ENCODE data around the gene GMEB2. TPM values are rescaled to one million over a fixed set of nuclear protein-coding genes. Genes with fewer than 3 reads are reported as not detected.
"Not testable (repeated sequence)": the region's sequence is repeated elsewhere in the genome, so short reads cannot be mapped to it uniquely, and the experiment has no call there.

Gene GMEB2
- total RNA-seq, 8 experiments from 2014 or later = 5.6 to 11.8 (median 8.4) TPM

- WGBS, 10 experiments = 80 to 95% (median 92%) methylated on average over 3 to 13 of the region's 61 CpGs; no CpG with 5 or more reads in 3 of the 10 experiments
- Histone ChIP-seq H3K4me3 (no peak overlapping the region), H3K4me1 (replicated peaks in 1 of 2) (no peaks in the 10 kb centered on the region), H3K27ac (no peak overlapping the region)
- in situ Hi-C loops (cut with MboI; ENCODE audit: low pct_unique_long_range_greater_than_20kb in 2 of 9, low sequenced_read_pairs in 9 of 9, unreplicated experiment in 9 of 9) = no loop called here
- ATAC-seq (replicated peaks in 6 of 8) = no peak
These were observed 61.7 kb downstream of the GMEB2 start for GRCh38 chr20:63565021-63565698.

- Histone ChIP-seq H3K27ac (no peak overlapping the region), H3K4me3 (no peak overlapping the region), H3K4me1 (replicated peaks in 1 of 2) (no peaks in the 10 kb centered on the region)
- ATAC-seq (replicated peaks in 6 of 8) = no peak
- 80 to 100% (median 91%) methylated on average over 4 to 7 of the region's 62 CpGs; no CpG with 5 or more reads in 6 of the 10 experiments for WGBS, 10 experiments
- in situ Hi-C loops (cut with MboI; ENCODE audit: low pct_unique_long_range_greater_than_20kb in 2 of 9, low sequenced_read_pairs in 9 of 9, unreplicated experiment in 9 of 9) = no loop called here
These were observed 62.7 kb downstream of the GMEB2 start for GRCh38 chr20:63564036-63564810.

- H3K4me3 ChIP-seq = no peak overlapping the region
- 90 to 94% (median 91%) methylated on average over 2 to 8 of the region's 55 CpGs; no CpG with 5 or more reads in 7 of the 10 experiments for WGBS, 10 experiments
- in situ Hi-C loops (cut with MboI; ENCODE audit: low pct_unique_long_range_greater_than_20kb in 2 of 9, low sequenced_read_pairs in 9 of 9, unreplicated experiment in 9 of 9) = no loop called here
- H3K4me1 ChIP-seq (replicated peaks in 1 of 2) = no peaks in the 10 kb centered on the region
- no peak overlapping the region for H3K27ac ChIP-seq
- no peak for ATAC-seq (replicated peaks in 6 of 8)
These were observed 63.5 kb downstream of the GMEB2 start for GRCh38 chr20:63563225-63563935.

GRCh38 chr20:63562461-63563224, 64.3 kb downstream of the GMEB2 start:
- Histone ChIP-seq H3K4me3 (no peak overlapping the region), H3K27ac (no peak overlapping the region), H3K4me1 (replicated peaks in 1 of 2) (no peaks in the 10 kb centered on the region)
- in situ Hi-C loops (cut with MboI; ENCODE audit: low pct_unique_long_range_greater_than_20kb in 2 of 9, low sequenced_read_pairs in 9 of 9, unreplicated experiment in 9 of 9) = no loop called here
- 86 to 89% methylated on average over 12 to 13 of the region's 54 CpGs; no CpG with 5 or more reads in 8 of the 10 experiments for WGBS, 10 experiments
- ATAC-seq (replicated peaks in 6 of 8) = no peak

- Histone ChIP-seq H3K4me1 (replicated peaks in 1 of 2) (peaks cover 2 to 7% of the 10 kb centered on the region in 2 donors), H3K27ac (no peak overlapping the region), H3K4me3 (no peak overlapping the region)
- in situ Hi-C loops (cut with MboI; ENCODE audit: low pct_unique_long_range_greater_than_20kb in 2 of 9, low sequenced_read_pairs in 9 of 9, unreplicated experiment in 9 of 9) = no loop called here
- no peak for ATAC-seq (replicated peaks in 6 of 8)
- 82 to 100% methylated on average over 1 to 6 of the region's 36 CpGs; no CpG with 5 or more reads in 8 of the 10 experiments for WGBS, 10 experiments
These were observed 65.1 kb downstream of the GMEB2 start for GRCh38 chr20:63561624-63562396.

GRCh38 chr20:63560856-63561609, 65.9 kb downstream of the GMEB2 start:
- in situ Hi-C loops (cut with MboI; ENCODE audit: low pct_unique_long_range_greater_than_20kb in 2 of 9, low sequenced_read_pairs in 9 of 9, unreplicated experiment in 9 of 9) = no loop called here
- no peak overlapping the region for H3K27ac ChIP-seq
- peaks cover 3 to 10% of the 10 kb centered on the region in 2 donors for H3K4me1 ChIP-seq (replicated peaks in 1 of 2)
- no peak overlapping the region for H3K4me3 ChIP-seq
- ATAC-seq (replicated peaks in 6 of 8) = no peak
- WGBS, 10 experiments = 87 to 90% methylated on average over 2 to 3 of the region's 26 CpGs; no CpG with 5 or more reads in 8 of the 10 experiments

GRCh38 chr20:63560333-63560805, 66.5 kb downstream of the GMEB2 start:
- Histone ChIP-seq H3K27ac (no peak overlapping the region), H3K4me1 (replicated peaks in 1 of 2) (peaks cover 3 to 10% of the 10 kb centered on the region in 2 donors), H3K4me3 (no peak overlapping the region)
- WGBS, 10 experiments = 100% methylated on average over 1 of the region's 16 CpGs; no CpG with 5 or more reads in 9 of the 10 experiments
- in situ Hi-C loops (cut with MboI; ENCODE audit: low pct_unique_long_range_greater_than_20kb in 2 of 9, low sequenced_read_pairs in 9 of 9, unreplicated experiment in 9 of 9) = no loop called here
- no peak for ATAC-seq (replicated peaks in 6 of 8)

GRCh38 chr20:63559485-63560332, 67.2 kb downstream of the GMEB2 start:
- WGBS, 10 experiments = no CpG with 5 or more reads among the region's 31 CpGs

GRCh38 chr20:63558804-63559484, 68.0 kb downstream of the GMEB2 start:
- WGBS, 10 experiments = 92 to 100% (median 100%) methylated on average over 1 to 3 of the region's 14 CpGs; no CpG with 5 or more reads in 6 of the 10 experiments

More at GRCh38 chr20:63559485-63560332, 67.2 kb downstream of the GMEB2 start:
- H3K27ac ChIP-seq; in situ Hi-C loops (cut with MboI; ENCODE audit: low pct_unique_long_range_greater_than_20kb in 2 of 9, low sequenced_read_pairs in 9 of 9, unreplicated experiment in 9 of 9); ATAC-seq (replicated peaks in 6 of 8); H3K4me3 ChIP-seq: not testable (repeated sequence)
- H3K4me1 ChIP-seq (replicated peaks in 1 of 2) = peaks cover 9 to 16% of the 10 kb centered on the region in 2 donors

GRCh38 chr20:63557481-63557891, 69.4 kb downstream of the GMEB2 start:
- 90% methylated on average over 2 of the region's 19 CpGs; no CpG with 5 or more reads in 9 of the 10 experiments for WGBS, 10 experiments
- ATAC-seq (replicated peaks in 6 of 8) = no peak
- H3K4me3 ChIP-seq = no peak overlapping the region
- in situ Hi-C loops (cut with MboI; ENCODE audit: low pct_unique_long_range_greater_than_20kb in 2 of 9, low sequenced_read_pairs in 9 of 9, unreplicated experiment in 9 of 9) = no loop called here
- H3K27ac ChIP-seq = no peak overlapping the region
- peaks cover 16 to 32% of the 10 kb centered on the region in 2 donors for H3K4me1 ChIP-seq (replicated peaks in 1 of 2)

More at GRCh38 chr20:63558804-63559484, 68.0 kb downstream of the GMEB2 start:
- Histone ChIP-seq H3K4me1 (replicated peaks in 1 of 2) (peaks cover 16 to 23% of the 10 kb centered on the region in 2 donors), H3K27ac (no peak overlapping the region), H3K4me3 (no peak overlapping the region)
- in situ Hi-C loops (cut with MboI; ENCODE audit: low pct_unique_long_range_greater_than_20kb in 2 of 9, low sequenced_read_pairs in 9 of 9, unreplicated experiment in 9 of 9) = no loop called here
- no peak for ATAC-seq (replicated peaks in 6 of 8)
